Cerebellar cortex (tissue), 1 donor: Measurements from ENCODE around the gene SLC25A23.

ENCODE experiments used
- DNase-seq: peaks from one replicate; pipeline ENCODE4 v3.0.0-alpha.2; 2015; ENCODE audit warnings: low spot score

The SLC25A23 gene

DNA sequence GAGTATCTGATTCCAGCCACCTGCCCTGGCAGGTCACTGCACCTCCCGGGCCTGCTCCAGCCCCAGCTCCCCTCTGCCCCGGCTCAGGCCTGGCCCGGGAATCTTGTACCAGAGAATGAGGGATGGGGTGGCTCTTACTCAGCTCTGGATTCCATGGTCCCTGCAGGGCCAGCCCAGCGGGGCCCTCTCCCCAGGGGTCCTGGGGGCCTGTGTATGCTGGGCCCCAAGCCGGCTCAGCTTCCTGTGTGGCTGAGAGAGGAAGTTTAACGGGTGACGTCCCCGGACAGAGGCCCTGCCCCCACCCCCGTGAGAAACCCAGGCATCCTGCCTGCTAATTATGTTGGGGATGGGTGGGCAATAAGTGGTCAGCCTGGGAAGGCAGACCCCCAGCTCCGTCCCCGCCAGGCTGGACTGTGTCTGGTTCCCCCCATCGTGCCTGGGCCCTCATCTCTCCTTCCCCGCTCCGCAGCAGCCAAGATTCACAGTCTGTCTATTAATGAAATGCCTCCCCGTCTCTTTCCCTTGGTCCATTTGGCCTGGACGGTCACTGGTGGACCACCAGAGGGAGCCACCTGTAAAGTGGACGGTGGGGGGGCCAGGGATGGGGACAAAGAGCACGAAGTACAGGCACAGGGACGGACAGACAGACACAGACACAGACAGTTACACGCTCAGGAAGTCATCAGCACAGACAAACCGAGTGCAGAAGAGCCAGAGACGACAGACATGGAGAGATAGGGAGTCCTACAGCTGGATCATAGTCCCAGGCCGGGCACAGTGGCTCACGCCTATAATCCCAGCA is 22.1 kb upstream of the SLC25A23 start, which contains the start of gene DENND1C:
Gene DENND1C (minus strand): TSS at position 247 of the 802 bp plus-strand sequence. CDS start 92 bp downstream, at position 155.
- DNase-seq, result peak; percentile 31

DNA sequence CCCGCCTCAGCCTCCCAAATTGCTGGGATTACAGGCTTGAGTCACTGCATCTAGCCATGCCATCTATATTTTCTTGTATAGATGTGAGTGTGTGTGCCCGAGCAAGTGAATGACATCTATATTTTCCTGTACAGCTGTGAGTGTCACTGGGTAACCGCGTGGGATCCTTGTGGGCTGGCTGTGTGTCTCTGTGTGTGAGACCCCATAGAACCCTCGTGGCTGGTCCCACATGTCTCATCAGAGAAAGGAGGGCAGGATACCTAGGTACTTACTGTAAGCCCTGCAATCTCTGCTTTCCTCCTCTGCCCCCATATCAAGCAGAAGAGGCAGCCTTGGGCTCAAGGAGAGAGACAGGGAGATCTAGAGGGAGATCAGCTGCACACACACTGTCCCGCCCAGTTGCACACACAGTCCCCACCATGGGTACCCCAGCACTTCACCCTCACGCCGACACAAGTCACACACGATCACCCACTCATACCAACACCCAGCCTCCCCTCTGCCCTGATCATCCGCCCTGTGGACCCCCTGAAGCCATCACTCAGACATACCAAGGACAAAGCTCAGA is 21.3 kb upstream of the SLC25A23 start:
- no peak for DNase-seq

DNA sequence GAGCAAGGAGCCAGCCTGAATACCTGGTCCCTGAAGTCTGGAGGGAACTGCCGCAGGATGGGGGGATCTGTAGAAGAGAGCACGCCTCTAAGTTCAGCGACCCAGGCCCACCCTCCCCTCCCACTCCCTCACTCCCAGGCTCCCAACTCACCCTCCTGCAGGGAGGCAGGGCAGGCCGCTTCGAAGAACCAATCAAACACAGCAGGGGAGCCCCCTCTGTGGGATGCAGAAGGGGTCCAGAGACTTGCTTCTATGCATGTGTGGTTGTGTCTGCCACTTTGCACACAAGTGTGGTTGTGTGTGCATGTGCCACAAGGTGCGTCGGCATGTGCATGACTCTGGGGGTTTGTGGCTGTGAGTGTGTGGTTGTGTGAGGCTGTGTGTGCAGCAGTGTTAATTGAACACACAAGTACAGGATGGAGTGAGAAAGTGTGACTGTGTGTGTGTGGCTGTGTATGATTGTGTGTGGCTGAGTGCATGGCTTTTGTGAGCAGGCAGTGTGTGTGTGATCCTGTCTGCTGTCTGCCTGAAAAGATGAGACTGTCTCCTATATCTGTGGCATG is 20.3 kb upstream of the SLC25A23 start:
- DNase-seq, result no peak

DNA sequence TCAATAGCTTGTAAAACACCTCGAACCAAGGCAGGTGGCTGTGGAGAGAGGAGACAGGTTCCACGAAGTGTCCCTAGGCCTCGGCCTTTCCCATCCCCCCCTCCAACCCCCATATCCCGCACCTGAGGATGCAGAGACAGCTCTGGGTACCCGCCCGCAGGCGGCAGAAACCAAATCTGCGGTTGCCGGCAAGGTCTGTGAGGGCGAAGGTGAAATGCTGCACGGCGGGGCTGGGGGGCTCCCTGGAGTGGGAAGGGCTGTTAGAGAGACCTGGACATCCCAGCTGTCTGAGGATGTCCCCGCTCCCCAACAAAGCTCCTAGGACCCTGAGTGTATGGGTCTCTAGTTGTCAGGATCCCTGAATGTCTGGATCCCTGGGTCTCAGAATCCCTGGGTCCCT is 19.2 kb upstream of the SLC25A23 start:
- no peak for DNase-seq

DNA sequence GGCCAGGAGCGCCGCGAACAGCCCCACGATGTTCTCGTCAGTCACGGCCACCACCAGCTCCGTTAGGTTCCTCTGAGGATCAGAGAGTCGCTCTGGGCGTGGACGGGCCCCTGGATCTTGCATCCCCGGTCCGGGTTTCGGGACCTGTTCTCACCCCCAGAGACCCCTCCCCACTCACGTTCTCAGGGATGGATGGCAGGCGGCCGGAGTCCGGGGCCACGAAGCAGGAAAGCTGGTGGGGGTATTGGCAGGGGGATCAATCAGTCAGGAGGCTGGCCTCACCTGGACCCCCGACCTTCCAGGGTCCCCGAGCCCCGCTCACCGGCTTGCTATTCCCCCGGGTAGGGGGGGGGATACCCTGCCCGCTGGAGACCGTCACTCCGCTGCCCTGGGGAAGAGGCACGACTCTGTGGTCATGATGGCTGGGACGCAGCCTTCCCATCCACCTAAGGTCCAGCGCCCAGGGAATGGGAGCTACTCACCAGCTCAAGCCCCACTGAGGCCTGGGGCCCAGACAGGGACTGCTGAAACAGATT is 17.4 kb upstream of the SLC25A23 start:
- DNase-seq, result no peak

DNA sequence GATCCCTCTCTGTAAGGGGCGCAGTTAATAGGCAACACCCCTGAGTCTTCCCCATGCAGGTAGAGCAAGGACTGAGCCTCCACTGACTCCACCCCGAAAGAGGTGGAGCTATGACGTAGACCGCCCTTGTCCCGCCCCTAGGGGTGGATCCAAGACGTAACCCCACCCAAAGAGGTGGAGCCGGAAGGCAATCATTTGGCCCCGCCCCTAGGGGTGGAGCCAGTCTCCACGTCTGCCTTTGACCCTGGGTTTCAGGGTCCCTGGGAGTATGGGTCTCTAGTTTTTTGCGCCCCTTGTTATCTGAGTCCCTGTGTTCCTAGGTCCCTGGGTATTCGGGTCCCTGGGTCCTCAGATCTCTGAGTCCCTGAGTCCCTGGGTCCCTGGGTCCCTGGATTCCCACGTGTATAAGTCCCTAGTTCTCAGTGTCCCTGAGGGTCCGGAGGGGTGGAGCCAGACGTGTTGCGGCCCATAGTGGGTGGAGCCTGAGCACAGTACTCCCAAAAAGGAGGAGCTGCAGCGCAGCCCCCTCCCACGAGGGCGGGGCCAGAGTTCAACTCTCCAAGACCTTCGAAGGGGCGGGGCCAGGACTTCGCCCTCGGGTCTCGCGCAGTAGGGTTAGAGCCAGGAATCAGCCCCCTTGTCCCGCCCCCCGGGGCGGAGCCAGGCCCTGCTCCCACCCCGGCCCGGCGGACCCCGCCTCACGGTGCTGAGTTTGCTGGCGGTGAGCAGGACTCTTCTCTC is 16.7 kb upstream of the SLC25A23 start:
- DNase-seq, result peak; percentile 82

DNA sequence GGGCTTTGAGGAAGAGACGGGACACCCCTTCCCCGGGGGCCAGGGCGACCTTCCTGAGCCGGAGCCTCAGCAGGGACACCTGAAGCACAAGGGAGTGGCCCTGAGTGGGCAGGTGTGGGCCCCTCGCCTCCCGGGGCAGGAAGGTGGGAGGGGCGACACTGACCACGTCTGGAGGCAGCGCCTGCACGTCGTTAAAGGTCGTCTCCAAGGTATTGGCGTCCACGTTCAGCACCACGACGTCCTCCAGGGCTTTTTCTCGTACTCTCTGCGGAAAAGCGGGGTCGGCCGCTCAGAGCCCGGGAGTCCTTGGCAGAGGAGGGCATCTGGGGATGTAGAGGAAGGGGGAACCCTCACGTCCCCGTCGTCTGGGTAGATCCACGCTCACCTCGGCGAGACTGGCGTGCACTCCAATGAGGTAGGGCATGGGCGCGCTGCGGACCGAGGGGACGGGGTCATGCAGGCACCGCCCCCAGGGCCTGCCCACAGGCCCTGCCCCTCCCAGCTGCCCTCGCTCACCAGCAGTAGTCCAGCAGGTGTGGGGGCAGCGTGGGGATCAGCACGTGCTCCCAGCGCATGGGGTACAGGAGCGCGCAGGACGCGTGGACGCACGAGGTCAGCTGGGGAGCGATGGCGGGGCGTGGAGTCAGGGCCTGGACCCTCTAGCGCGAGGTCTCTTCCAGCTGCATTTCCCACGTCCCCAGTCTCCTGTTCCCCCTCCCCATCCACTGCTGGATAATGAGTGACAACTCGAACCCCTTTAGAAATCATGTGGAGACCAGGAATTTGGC is 15.9 kb upstream of the SLC25A23 start:
- DNase-seq, result no peak

DNA sequence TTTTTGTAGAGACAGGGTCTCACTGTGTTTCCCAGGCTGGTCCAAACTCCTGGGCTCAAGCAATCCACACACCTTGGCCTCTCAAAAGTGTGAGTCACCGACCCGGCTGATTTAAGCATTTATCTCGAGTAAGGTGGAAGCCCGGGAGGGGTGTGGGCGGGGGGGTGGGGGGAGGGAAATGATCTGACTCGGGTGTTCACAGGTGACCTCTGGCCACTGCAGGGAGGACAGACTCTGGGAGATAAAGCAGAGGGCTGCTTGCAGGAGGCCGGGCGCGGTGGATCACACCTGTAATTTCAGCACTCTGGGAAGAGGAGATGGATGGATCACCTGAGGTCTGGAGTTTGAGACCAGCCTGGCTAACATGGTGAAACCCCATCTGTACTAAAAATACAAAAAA is 14.1 kb upstream of the SLC25A23 start:
- no peak for DNase-seq

DNA sequence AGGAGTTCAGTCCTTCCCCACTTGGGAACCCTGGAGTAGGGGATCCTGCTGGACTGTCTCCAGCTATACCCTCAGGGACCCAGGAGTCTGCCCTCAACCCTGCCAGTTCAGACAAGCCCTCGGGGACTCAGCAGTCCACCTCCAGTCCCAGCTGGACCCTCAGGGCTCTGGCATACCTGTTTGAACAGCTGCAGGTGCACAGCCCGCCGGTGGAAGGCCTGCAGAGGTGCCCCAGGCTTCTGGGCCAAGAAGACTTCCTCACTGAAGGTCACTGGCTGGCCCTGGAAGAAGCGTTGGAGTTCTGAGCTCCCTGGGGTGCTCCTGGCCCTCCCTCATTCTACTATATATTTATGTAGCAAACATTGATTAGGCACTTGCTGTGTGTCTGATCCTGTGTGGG is 13.1 kb upstream of the SLC25A23 start:
- no peak for DNase-seq

DNA sequence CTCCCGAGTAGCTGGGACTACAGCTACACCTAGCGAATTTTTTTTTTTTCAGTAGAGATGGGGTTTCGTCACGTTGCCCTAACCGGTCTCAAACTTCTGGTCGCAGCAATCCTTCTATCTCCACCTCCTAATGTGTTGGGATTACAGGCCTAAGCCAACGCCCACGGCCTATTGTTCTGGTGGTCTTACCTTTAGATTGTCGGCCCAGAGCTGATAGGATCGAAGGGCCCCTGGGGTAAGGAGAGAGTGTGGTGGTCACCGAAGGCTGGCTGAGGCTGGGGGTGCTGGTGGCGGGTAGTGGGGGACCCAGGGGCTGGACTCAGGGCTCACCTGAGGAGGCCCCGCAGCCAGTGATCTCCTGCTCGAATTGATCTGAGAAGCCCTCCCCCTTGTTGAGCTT is 11.5 kb upstream of the SLC25A23 start:
- no peak for DNase-seq

DNA sequence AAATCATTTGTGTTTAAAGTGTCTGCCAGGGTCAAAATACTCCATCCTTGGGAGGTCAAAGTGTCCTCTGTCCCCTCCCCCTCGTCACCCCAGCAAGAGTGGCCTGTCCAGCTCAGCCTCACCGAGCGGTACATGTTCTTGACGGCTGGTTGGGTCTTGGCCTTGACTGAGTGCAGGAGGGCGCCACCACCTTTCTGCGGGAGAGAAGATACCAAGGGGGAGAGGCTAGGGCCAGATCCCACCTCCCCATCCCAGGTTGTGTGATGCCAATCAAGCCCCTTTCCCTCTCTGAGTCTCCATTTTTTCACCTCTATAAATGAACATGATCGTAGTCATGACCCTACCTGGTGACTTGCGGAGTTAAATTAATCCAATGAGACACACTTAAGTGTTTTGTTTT is 10.6 kb upstream of the SLC25A23 start:
- DNase-seq, result no peak

DNA sequence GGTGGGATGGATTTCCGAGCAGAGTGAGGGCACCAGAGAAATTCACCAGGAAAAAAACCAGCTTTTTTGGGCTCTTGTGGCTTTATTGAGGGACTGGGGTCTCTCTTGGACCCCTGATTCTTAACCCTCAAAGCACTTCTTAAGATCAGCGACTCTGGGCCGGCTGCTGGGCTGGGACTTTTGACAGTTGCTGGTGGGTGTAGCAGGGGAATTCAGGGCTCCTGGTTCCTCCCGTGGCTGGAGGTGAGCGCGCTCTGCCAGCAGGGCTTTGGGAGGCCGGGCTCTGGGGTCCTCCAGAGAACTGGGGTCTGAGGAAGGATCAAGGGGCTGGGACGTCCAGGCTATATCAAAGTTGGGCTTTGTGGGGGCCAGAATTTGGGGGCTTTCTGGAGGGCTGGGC is 7.8 kb upstream of the SLC25A23 start:
- no peak for DNase-seq

DNA sequence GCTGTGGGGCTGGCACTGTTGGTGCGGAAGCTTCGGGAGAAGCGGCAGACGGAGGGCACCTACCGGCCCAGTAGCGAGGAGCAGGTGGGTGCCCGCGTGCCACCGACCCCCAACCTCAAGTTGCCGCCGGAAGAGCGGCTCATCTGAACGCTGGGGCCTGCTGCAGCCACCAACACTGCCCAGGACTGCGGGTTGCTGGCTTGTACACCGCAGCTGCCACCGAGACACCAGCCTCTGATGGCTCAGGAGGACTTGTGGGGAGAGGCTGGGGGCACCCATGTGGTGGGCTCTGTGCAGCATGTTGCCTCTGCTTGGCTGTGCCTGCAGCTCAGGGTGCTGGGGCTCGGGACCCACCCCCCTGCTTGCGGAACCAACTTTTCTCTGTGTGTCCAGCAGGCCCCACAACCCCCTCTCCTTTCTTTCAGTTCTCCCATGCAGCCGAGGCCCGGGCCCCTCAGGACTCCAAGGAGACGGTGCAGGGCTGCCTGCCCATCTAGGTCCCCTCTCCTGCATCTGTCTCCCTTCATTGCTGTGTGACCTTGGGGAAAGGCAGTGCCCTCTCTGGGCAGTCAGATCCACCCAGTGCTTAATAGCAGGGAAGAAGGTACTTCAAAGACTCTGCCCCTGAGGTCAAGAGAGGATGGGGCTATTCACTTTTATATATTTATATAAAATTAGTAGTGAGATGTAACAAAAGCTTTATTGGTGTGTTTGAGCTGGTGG is 7.1 kb upstream of the SLC25A23 start:
- DNase-seq, result no peak

DNA sequence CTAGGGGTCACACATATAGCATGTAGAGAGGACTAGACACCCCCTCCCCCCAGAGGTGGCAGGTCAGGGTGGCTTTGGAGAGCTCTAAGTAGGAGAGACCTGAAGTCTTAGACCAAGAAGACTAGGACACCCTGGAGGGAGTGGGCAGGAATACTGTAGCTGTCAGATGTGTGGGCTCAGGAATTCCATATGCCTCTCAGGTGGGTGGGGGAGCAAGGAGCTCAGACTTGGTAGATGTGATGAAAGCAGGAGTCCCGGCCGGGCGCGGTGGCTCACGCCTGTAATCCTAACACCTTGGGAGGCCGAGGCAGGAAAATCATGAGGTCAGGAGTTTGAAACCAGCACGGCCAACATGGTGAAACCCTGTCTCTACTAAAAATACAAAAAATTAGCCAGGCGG is 6.1 kb upstream of the SLC25A23 start:
- no peak for DNase-seq

DNA sequence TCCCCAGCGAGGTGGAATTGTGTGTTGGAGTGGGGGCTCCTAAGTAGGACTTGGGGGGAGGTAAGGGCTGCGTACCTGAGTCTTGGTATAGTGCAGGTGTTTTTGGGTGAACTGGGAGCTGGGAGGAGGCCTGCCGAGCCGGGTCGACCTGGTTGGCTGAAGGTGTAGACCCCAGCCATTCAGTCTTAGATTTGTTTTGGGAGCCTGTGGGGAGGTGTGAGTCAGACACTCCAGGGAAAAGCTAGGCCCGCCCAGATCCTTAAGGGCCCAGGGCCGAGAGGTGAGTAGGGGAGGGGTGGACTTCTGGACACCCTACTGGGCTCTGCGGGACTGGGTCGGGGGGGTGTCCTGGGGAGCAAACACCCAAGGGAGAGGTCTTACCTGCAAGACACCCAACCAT is 5.4 kb upstream of the SLC25A23 start:
- no peak for DNase-seq

DNA sequence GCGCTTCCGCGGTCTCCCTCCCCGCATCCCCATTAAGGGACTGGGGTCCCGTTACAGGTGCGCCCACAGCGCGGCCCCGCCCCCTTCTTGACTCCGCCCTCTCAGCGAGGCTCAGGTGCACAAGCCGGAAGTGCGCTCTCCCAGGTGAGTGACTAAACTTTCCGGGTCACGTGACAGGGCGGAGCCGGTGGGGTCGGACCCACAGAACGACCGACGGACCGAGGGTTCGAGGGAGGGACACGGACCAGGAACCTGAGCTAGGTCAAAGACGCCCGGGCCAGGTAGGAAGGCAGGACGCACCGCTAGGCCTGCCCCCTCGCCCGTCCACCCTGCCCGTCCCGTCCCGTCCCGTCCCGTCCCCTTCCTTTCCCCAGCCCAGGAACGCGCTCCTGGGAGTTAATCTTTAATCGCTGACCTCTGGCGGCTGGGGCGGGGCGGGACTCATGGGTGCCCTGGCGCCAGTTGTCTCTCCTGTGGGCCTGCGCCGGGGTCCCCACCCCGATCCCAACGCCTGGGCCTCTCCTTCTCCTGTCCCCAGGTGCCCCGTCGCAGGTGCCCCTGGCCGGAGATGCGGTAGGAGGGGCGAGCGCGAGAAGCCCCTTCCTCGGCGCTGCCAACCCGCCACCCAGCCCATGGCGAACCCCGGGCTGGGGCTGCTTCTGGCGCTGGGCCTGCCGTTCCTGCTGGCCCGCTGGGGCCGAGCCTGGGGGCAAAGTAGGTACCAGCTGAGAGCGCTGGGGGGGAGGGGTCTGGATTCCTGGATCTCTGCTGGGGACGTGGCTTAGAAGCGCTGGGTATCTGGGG is 4.7 kb upstream of the SLC25A23 start, which contains the start of gene CRB3:
Gene CRB3 (plus strand): TSS at position 202 of the 804 bp plus-strand sequence. CDS start 431 bp downstream, at position 633.
- no peak for DNase-seq

DNA sequence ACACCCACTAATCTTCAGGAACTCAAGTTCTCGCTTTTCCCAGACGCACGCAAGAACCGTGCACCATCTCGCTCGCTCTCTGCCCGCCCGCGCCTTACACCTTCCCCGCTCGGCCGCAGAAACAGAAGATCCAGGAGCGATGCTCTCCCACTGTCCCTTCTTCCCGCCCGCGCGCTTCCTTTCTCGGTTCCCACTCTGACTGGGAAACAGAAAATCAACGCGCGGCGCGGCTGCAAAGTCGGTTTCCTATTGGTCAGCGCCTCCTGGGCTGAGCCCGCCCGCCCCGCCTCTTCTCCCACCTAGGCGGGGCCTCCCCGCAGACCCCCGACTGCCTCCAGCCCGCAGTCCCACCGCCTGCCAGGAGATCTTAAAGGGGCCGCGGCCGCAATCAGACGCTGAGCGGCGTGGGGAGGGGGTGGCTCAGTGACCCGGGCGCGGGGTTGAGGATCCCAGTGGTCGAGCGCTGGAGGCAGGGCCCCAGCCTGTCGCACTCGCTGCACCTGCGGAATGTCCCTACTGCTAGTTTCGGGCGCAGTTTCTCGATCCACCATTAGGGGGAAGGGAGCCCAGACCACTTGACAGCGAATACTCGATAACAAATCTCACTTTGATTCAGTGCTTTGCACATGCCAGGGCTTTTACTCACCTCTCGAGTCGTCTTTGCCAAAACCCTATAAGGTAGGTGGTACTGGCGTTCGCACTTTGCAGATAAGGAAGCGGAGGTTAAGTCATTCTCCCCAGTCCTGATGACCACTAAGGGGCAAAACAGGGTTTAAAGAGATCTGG is 700 bp upstream of the SLC25A23 start:
- DNase-seq, result peak; percentile 99

DNA sequence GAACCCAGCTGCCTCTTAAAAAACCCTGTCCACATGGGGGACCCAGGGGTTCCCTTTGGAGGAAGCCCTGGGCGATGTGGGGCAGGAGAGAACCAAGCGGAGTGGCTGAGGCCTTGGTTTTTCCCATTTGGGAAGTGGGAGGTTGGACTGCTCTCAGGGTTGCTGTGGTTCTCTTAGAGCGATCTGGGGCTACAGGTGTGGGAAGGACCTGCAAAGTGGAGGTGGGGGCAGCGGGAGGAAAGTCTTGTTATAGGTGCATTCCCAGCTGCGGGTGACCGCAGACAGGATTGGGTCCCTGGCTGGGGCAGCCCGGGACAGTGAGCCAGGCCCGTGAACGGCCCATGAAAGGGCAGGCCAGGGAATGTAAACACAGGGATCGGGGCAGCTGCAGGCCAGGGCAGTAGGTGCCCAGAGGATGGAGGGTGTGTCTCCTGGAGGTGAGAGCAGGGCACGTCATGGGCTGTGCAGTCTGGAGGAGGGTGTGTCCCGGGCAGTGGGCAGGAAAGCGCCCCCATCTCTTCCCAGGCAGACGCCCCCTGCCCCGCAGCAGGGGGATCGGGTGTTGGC is 814 bp downstream of the SLC25A23 start:
- peak; percentile 23 for DNase-seq
